DND-41 (cell line): ENCODE measurements around the gene ARHGAP22.

Experiments used
- ATAC-seq: fragments of 200-7000 bp; cut with Tn5 transposase; 3 replicates; pipeline ENCODE4 v1.9.1; 2021; ENCODE audit warnings: low read depth; ENCODE audit not compliant: insufficient read depth
- DNase-seq: peaks from one replicate; pipeline ENCODE4 v3.0.0-alpha.2; 2020
- H2AFZ ChIP-seq: 2 replicates; pipeline ENCODE4 v1.6.0; 2012; ENCODE audit warnings: low read depth, low read length
- H3K27ac ChIP-seq: 2 replicates; pipeline ENCODE4 v1.5.1; 2012; ENCODE audit warnings: low read length, inconsistent platforms
- H3K27me3 ChIP-seq: fragments of 200-600 bp; sonication (generic); 2 replicates; pipeline ENCODE4 v1.6.0; 2012; ENCODE audit warnings: low read length, mild to moderate bottlenecking, inconsistent platforms; ENCODE audit not compliant: insufficient read depth, poor library complexity
- H3K36me3 ChIP-seq: 2 replicates; pipeline ENCODE4 v1.5.1; 2012; ENCODE audit warnings: low read length, inconsistent platforms; ENCODE audit not compliant: insufficient read depth
- H3K4me1 ChIP-seq: 2 replicates; pipeline ENCODE4 v1.5.1; 2012; ENCODE audit warnings: mild to moderate bottlenecking, low read length; ENCODE audit not compliant: insufficient read depth
- H3K4me2 ChIP-seq: 2 replicates; pipeline ENCODE4 v1.6.0; 2012; ENCODE audit warnings: mild to moderate bottlenecking, moderate library complexity, low read length, inconsistent platforms; ENCODE audit not compliant: insufficient read depth
- H3K4me3 ChIP-seq, 2 experiments: fragments of 200-600 bp in 1 of 2; shearing (Covaris generic) in 1 of 2; 2 replicates each; pipeline ENCODE4 v1.5.1; 2012 to 2016; ENCODE audit warnings: inconsistent platforms in 2 of 2, low read length in 2 of 2, mild to moderate bottlenecking in 2 of 2, low read depth in 1 of 2, moderate library complexity in 1 of 2
- H3K79me2 ChIP-seq: 2 replicates; pipeline ENCODE4 v1.6.0; 2012; ENCODE audit warnings: low read length, inconsistent platforms; ENCODE audit not compliant: insufficient read depth
- H3K9ac ChIP-seq: 2 replicates; pipeline ENCODE4 v1.6.0; 2012; ENCODE audit warnings: low read depth, mild to moderate bottlenecking, inconsistent platforms, low read length, moderate library complexity
- H3K9me3 ChIP-seq: 2 replicates; pipeline ENCODE4 v1.5.1; 2012; ENCODE audit warnings: low read length, moderate library complexity, mild to moderate bottlenecking, inconsistent platforms; ENCODE audit not compliant: insufficient read depth, severe bottlenecking
- H4K20me1 ChIP-seq: 2 replicates; pipeline ENCODE4 v1.6.0; 2012; ENCODE audit warnings: low read length; ENCODE audit not compliant: insufficient read depth
- EZH2 ChIP-seq: IDR thresholded peaks from 3 replicates; pipeline ENCODE4 v1.6.1; 2012; ENCODE audit warnings: borderline replicate concordance, low read depth, mild to moderate bottlenecking, moderate library complexity, low read length, inconsistent platforms; ENCODE audit not compliant: severe bottlenecking
- TF ChIP-seq, protein P1 (sequence below): IDR thresholded peaks from 2 replicates; pipeline ENCODE4 v1.5.1; 2012; ENCODE audit warnings: borderline replicate concordance, low read length, moderate library complexity, mild to moderate bottlenecking; ENCODE audit not compliant: poor library complexity, severe bottlenecking; ENCODE audit errors: extremely low read depth

Gene ARHGAP22

DNA sequence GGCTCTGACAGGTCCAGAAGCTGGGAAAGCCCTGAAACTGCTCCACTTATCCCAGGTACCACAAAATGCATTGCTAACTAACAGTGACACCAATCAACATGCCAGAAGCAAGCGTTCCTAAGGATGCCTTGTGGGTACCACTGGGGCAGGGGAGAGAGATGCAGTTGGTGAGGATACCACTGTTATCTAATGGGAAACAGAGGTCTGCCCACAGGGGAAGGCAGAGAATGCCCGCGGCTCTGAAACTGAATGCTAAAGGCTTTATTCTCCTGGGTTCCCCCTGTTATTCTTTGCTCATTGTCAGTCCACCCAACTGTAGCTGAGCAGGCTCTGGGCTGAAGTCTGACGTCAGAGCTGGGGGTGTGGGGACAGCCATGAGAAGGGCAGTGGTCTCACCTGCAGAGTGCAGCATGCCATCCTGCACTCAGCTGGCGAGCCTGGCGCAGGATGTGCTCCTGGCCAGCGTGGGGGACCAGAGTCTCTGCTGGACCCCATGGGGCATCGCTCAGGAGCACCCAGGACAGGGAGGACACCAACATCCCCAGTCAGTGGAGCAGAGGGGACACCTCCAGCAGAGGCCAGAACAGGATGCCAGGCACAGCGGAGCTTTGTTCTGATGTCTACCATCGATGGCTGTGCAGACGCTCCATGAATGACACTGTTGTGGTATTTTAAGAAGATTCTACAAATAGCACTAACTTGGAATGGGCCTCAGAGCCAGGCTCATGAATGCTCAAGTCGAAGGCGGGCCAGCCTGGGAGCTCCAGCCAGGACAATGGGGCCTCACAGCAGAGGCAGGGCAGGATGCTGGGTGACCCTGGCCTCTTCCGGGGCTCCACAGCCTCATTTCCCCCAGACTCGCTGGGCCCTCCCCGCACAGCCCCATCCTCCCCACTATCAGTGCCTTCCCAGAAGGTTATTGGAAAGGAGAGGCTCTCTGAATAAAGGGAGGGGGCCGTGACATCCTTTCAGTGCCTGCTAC, 95.8 kb downstream of the ARHGAP22 start:
- no peak for DNase-seq
- H3K4me1 ChIP-seq: no peaks in the 10 kb centered on the region

DNA sequence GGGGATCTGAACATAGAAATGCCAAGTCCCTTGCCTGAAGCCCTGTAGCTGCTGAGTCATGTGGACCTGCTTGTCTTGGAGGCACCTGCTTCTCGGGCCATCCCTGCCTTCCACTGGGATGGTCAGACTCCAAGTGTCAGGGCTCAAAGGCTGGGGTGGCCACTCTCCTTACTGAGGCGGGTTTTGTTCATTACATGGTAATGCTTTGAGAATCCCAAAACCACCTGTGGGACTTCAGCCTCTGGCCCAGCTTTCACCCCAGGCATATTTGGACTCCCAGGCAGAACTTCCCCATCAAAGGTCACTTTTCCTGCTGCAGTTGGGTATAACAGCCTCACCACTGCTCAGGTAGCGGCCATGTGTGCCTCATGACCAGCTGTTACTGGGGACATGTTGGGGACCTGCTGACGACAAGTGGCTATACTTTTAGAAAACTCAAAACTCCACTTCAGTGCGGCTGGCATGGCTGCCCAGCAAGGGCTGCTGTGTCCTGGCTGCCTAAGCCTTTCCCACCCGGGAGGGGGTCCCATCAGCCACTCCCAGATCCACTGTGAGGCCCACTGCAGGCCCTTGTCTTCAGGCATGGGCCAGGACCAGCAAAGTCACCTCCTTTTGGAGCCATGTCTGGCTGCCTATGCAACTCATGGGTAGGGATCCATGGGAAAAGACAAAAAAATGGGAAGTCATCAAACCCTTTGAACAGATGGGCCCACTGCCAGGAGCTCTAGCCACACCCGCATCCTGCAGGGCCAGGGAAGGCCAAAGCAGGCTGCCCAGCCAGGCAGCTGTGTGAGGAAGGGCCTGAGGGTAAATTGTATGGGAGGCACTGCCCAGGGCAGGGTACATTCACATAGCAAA, 96.7 kb downstream of the ARHGAP22 start:
- Histone ChIP-seq H4K20me1 (no peaks in the 10 kb centered on the region), H3K4me2 (no peak overlapping the region), H3K9me3 (no peaks in the 10 kb centered on the region), H3K27me3 (no peaks in the 10 kb centered on the region), H3K36me3 (no peaks in the 10 kb centered on the region), H3K9ac (no peak overlapping the region), H2AFZ (no peak overlapping the region), H3K79me2 (no peaks in the 10 kb centered on the region), H3K27ac (no peak overlapping the region), H3K4me1 (no peaks in the 10 kb centered on the region), H3K4me3 (no peak overlapping the region)
- no peak for TF ChIP-seq EZH2
- TF ChIP-seq, protein P1, sequence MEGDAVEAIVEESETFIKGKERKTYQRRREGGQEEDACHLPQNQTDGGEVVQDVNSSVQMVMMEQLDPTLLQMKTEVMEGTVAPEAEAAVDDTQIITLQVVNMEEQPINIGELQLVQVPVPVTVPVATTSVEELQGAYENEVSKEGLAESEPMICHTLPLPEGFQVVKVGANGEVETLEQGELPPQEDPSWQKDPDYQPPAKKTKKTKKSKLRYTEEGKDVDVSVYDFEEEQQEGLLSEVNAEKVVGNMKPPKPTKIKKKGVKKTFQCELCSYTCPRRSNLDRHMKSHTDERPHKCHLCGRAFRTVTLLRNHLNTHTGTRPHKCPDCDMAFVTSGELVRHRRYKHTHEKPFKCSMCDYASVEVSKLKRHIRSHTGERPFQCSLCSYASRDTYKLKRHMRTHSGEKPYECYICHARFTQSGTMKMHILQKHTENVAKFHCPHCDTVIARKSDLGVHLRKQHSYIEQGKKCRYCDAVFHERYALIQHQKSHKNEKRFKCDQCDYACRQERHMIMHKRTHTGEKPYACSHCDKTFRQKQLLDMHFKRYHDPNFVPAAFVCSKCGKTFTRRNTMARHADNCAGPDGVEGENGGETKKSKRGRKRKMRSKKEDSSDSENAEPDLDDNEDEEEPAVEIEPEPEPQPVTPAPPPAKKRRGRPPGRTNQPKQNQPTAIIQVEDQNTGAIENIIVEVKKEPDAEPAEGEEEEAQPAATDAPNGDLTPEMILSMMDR: no peak
- DNase-seq (no peak), ATAC-seq (no peak)

More for the DNA sequence above, 95.8 kb downstream of the ARHGAP22 start:
- no peak overlapping the region for H3K4me3 ChIP-seq
- no peak overlapping the region for H3K9ac ChIP-seq
- no peaks in the 10 kb centered on the region for H3K27me3 ChIP-seq
- no peak for ATAC-seq
- H3K4me2 ChIP-seq: no peak overlapping the region
- H3K79me2 ChIP-seq: no peaks in the 10 kb centered on the region
- H3K36me3 ChIP-seq: no peaks in the 10 kb centered on the region
- TF ChIP-seq, protein P1: no peak
- TF ChIP-seq EZH2: no peak
- H2AFZ ChIP-seq: no peak overlapping the region
- no peaks in the 10 kb centered on the region for H4K20me1 ChIP-seq
- H3K9me3 ChIP-seq: peaks cover 2% of the 10 kb centered on the region
- H3K27ac ChIP-seq: no peak overlapping the region

GRCh38 chr10:48507494-48507893, 97.4 kb downstream of the ARHGAP22 start:
- no peaks in the 10 kb centered on the region for H3K36me3 ChIP-seq
- no peaks in the 10 kb centered on the region for H3K27me3 ChIP-seq
- no peak overlapping the region for H2AFZ ChIP-seq
- H3K4me3 ChIP-seq: no peak overlapping the region
- H3K4me1 ChIP-seq: no peaks in the 10 kb centered on the region
- H3K4me2 ChIP-seq: no peak overlapping the region
- H4K20me1 ChIP-seq: no peaks in the 10 kb centered on the region
- H3K79me2 ChIP-seq: no peaks in the 10 kb centered on the region
- no peaks in the 10 kb centered on the region for H3K9me3 ChIP-seq
- H3K27ac ChIP-seq: no peak overlapping the region
- no peak overlapping the region for H3K9ac ChIP-seq
- TF ChIP-seq EZH2: no peak
- TF ChIP-seq, protein P1: no peak
- no peak for ATAC-seq
- DNase-seq: no peak
